Spleen (tissue), 7 donors: ENCODE results near the gene ACKR2.

ENCODE experiments used
- CTCF ChIP-seq, 11 experiments: fragments of 200-600 bp in 7 of 11; fragments of 450-650 bp in 4 of 11; sonication (generic) in 4 of 11; IDR thresholded peaks in 8 of 11; conservative IDR thresholded peaks in 3 of 11; 1 replicate in 7 of 11; 2 replicates in 4 of 11; pipeline versions ENCODE4 v1.4.0 to v1.8.0; 2016 to 2021; ENCODE audit warnings: antibody characterized with exemption in 11 of 11, inconsistent platforms in 4 of 11, mild to moderate bottlenecking in 1 of 11
- POLR2A ChIP-seq, 3 donors: fragments of 450-650 bp; IDR thresholded peaks; one replicate each; pipeline ENCODE4 v1.5.1; 2017; ENCODE audit warnings: antibody characterized with exemption in 3 of 3, mild to moderate bottlenecking in 1 of 3
- POLR2AphosphoS5 ChIP-seq, 3 donors: sonication (generic); formaldehyde crosslinking; IDR thresholded peaks; one replicate each; pipeline ENCODE4 v1.5.1; 2017; ENCODE audit warnings: antibody characterized with exemption in 3 of 3
- donor health status: DM: no; HTN: no; CAD: no; lungs with moderate emphysema.
- donor health status: DM: no; HTN: no; CAD: no.
- donor health status: DM: no; HTN: no; CAD: no.

- TF ChIP-seq CTCF (IDR thresholded peaks at IDR 0.05 in 8 of 11, conservative IDR thresholded peaks at IDR 0.05 in 3 of 11): no peak
- no peak for TF ChIP-seq POLR2A (IDR thresholded peaks at IDR 0.05)
- TF ChIP-seq POLR2AphosphoS5 (IDR thresholded peaks at IDR 0.05): no peak
These were observed 29.3 kb downstream of the ACKR2 start for GRCh38 chr3:42838571-42838970.
